ENCODE measurements around the gene SYNE1.
"Not testable (repeated sequence)": the region's sequence is repeated elsewhere in the genome, so short reads cannot be mapped to it uniquely, and the experiment has no call there.

SYNE1 gene

GRCh38 chr6:152085451-152085921 is 551.7 kb downstream of the SYNE1 start:
- DNase-seq = no peak

- no peak for DNase-seq
Measured at GRCh38 chr6:152078804-152079203, 558.4 kb downstream of the SYNE1 start.

GRCh38 chr6:152078001-152078400 is 559.2 kb downstream of the SYNE1 start:
- no peak for DNase-seq

GRCh38 chr6:152076242-152076641 is 560.9 kb downstream of the SYNE1 start:
- not testable (repeated sequence) for DNase-seq

- no peak for DNase-seq
Measured at GRCh38 chr6:152071843-152072242, 565.3 kb downstream of the SYNE1 start.
